CD14-positive monocyte (primary cell): Measurements from ENCODE around the gene CCDC33. TPM values are rescaled to one million over a fixed set of nuclear protein-coding genes. Genes with fewer than 3 reads are reported as not detected.

Experiments used
- DNase-seq, 3 donors: peaks; one replicate each; pipeline ENCODE4 v3.0.0-alpha.2; 2011 to 2022
- H2AFZ ChIP-seq: 2 replicates; pipeline ENCODE4 v1.6.0; 2012; ENCODE audit warnings: mild to moderate bottlenecking, low read depth, low read length, inconsistent platforms; ENCODE audit not compliant: insufficient read depth, poor library complexity, severe bottlenecking
- H3K27ac ChIP-seq, 2 donors: 1 replicate in 1 of 2; 2 replicates in 1 of 2; pipeline ENCODE4 v1.5.1; 2012 to 2013; ENCODE audit warnings: low read length in 2 of 2, control low read depth in 1 of 2, inconsistent platforms in 1 of 2, low read depth in 1 of 2, mild to moderate bottlenecking in 1 of 2
- H3K27me3 ChIP-seq, 2 donors: one replicate each; pipeline versions ENCODE4 v1.6.0 to v1.6.1; 2011 to 2013; ENCODE audit warnings: low read length in 2 of 2; ENCODE audit not compliant: control insufficient read depth in 2 of 2, insufficient read depth in 2 of 2
- H3K36me3 ChIP-seq, 2 donors: replicated peaks in 1 of 2; 1 replicate in 1 of 2; 2 replicates in 1 of 2; pipeline versions ENCODE4 v1.5.1 to v1.6.1; 2012 to 2013; ENCODE audit warnings: low read length in 2 of 2, control low read depth in 1 of 2, inconsistent platforms in 1 of 2, mild to moderate bottlenecking in 1 of 2; ENCODE audit not compliant: insufficient read depth in 2 of 2, control insufficient read depth in 1 of 2
- H3K4me1 ChIP-seq, 2 donors: 1 replicate in 1 of 2; 2 replicates in 1 of 2; pipeline versions ENCODE4 v1.5.1 to v1.6.1; 2012 to 2013; ENCODE audit warnings: low read length in 2 of 2, control low read depth in 1 of 2, inconsistent platforms in 1 of 2, mild to moderate bottlenecking in 1 of 2, moderate library complexity in 1 of 2; ENCODE audit not compliant: insufficient read depth in 2 of 2, control insufficient read depth in 1 of 2
- H3K4me2 ChIP-seq: replicated peaks from 2 replicates; pipeline ENCODE3; 2012; ENCODE audit warnings: low read length, moderate library complexity, mild to moderate bottlenecking; ENCODE audit not compliant: poor library complexity, severe bottlenecking; ENCODE audit errors: extremely low read depth
- H3K4me3 ChIP-seq, 3 experiments: fragments of 200-600 bp in 1 of 3; sonication (generic) in 1 of 3; replicated peaks in 1 of 3; 1 replicate in 2 of 3; 2 replicates in 1 of 3; pipeline ENCODE4 v1.5.1; 2011 to 2013; ENCODE audit warnings: low read length in 3 of 3, mild to moderate bottlenecking in 3 of 3, control low read depth in 2 of 3, low read depth in 2 of 3, inconsistent platforms in 1 of 3, moderate library complexity in 1 of 3
- H3K79me2 ChIP-seq: 2 replicates; pipeline ENCODE4 v1.6.0; 2012; ENCODE audit warnings: mild to moderate bottlenecking, control low read depth, inconsistent platforms, low read length, moderate library complexity; ENCODE audit not compliant: insufficient read depth
- H3K9ac ChIP-seq: 2 replicates; pipeline ENCODE4 v1.6.0; 2017; ENCODE audit warnings: low read length, mild to moderate bottlenecking; ENCODE audit not compliant: insufficient read depth, poor library complexity, severe bottlenecking
- H3K9me3 ChIP-seq, 2 donors: replicated peaks in 1 of 2; 1 replicate in 1 of 2; 2 replicates in 1 of 2; pipeline versions ENCODE4 v1.5.1 to v1.6.1; 2012 to 2013; ENCODE audit warnings: low read length in 2 of 2, control low read depth in 1 of 2; ENCODE audit not compliant: control insufficient read depth in 1 of 2, insufficient read depth in 1 of 2
- H4K20me1 ChIP-seq: 2 replicates; pipeline ENCODE4 v1.6.0; 2012; ENCODE audit warnings: mild to moderate bottlenecking, low read length, control low read depth, moderate library complexity; ENCODE audit not compliant: insufficient read depth
- H3K27ac Mint-ChIP-seq, 7 donors: one replicate each; pipeline ENCODE4 v1.8.0; 2020; ENCODE audit warnings: mild to moderate bottlenecking in 7 of 7, mixed read lengths in 7 of 7, moderate library complexity in 6 of 7, inconsistent platforms in 2 of 7
- H3K27me3 Mint-ChIP-seq, 3 donors: one replicate each; pipeline ENCODE4 v1.8.0; 2021 to 2022; ENCODE audit warnings: low read depth in 3 of 3, mild to moderate bottlenecking in 3 of 3, mixed read lengths in 3 of 3, moderate library complexity in 3 of 3, inconsistent platforms in 1 of 3
- H3K36me3 Mint-ChIP-seq, 2 donors: one replicate each; pipeline ENCODE4 v1.8.0; 2020; ENCODE audit warnings: mixed read lengths in 2 of 2, inconsistent platforms in 1 of 2, mild to moderate bottlenecking in 1 of 2
- H3K4me1 Mint-ChIP-seq: one replicate; pipeline ENCODE4 v1.8.0; 2020; ENCODE audit warnings: mild to moderate bottlenecking, mixed read lengths
- H3K4me3 Mint-ChIP-seq, 2 donors: one replicate each; pipeline ENCODE4 v1.8.0; 2020; ENCODE audit warnings: mild to moderate bottlenecking in 2 of 2, mixed read lengths in 2 of 2, moderate library complexity in 1 of 2
- H3K9me3 Mint-ChIP-seq, 7 donors: one replicate each; pipeline ENCODE4 v1.8.0; 2020 to 2022; ENCODE audit warnings: mixed read lengths in 7 of 7, mild to moderate bottlenecking in 6 of 7, moderate library complexity in 6 of 7, inconsistent platforms in 2 of 7
- CTCF ChIP-seq: fragments of 200-600 bp; IDR thresholded peaks from one replicate; pipeline ENCODE4 v1.8.0; 2022; ENCODE audit warnings: antibody characterized with exemption, mild to moderate bottlenecking
- WGBS: methylation state at CpG from one replicate; pipeline ENCODE4 v1.1.5; 2013; ENCODE audit warnings: missing lambda C conversion rate; ENCODE audit not compliant: insufficient coverage; 5-methylcytosine and 5-hydroxymethylcytosine counted together
- intact Hi-C, 2 donors: fragments of 100-400 bp; cut with micrococcal nuclease; formaldehyde crosslinking; loops; one replicate each; pipeline versions ENCODE4 v1.15.0 to v1.15.1; 2023
- polyA plus RNA-seq, 3 donors: library from polyadenylated mRNA; depleted of rRNA in 1 of 3; unstranded in 2 of 3; stranded (reverse) in 1 of 3; fragments of 300-500 nt in 2 of 3; fragments of >200 nt in 1 of 3; fragmentation: Illumina TruSeq in 2 of 3; gene quantifications; 1 replicate in 2 of 3; 2 replicates in 1 of 3; pipeline ENCODE4 v1.2.3, GENCODE V29; 2012 to 2021

CCDC33 gene
- polyA plus RNA-seq, 3 donors, result not detected

- no peaks in the 10 kb centered on the region for H3K36me3 ChIP-seq
- H3K27me3 Mint-ChIP-seq, result peaks cover 2 to 14% (median 8%) of the 10 kb centered on the region in 3 donors
- H3K4me3 ChIP-seq, result no peak overlapping the region
- no peaks in the 10 kb centered on the region for H3K27me3 ChIP-seq
- H3K9me3 Mint-ChIP-seq, result no peaks in the 10 kb centered on the region
- intact Hi-C loops, result no loop called here
- no peak overlapping the region for H3K4me3 Mint-ChIP-seq
- H4K20me1 ChIP-seq, result no peaks in the 10 kb centered on the region
- no peak for DNase-seq
- H3K4me1 ChIP-seq, result no peaks in the 10 kb centered on the region
- H3K9me3 ChIP-seq, result no peaks in the 10 kb centered on the region
- H3K4me1 Mint-ChIP-seq, result no peaks in the 10 kb centered on the region
- no peaks in the 10 kb centered on the region for H3K79me2 ChIP-seq
- no peak overlapping the region for H3K4me2 ChIP-seq
- H2AFZ ChIP-seq, result no peak overlapping the region
- TF ChIP-seq CTCF, result no peak
- H3K36me3 Mint-ChIP-seq, result no peaks in the 10 kb centered on the region
- H3K27ac ChIP-seq, result no peak overlapping the region
- H3K27ac Mint-ChIP-seq, result no peak overlapping the region
- WGBS, result 93% methylated on average over 9 of the region's 9 CpGs
- H3K9ac ChIP-seq, result no peak overlapping the region
These were observed 23.6 kb upstream of the CCDC33 start for GRCh38 chr15:74212494-74212893.

DNA sequence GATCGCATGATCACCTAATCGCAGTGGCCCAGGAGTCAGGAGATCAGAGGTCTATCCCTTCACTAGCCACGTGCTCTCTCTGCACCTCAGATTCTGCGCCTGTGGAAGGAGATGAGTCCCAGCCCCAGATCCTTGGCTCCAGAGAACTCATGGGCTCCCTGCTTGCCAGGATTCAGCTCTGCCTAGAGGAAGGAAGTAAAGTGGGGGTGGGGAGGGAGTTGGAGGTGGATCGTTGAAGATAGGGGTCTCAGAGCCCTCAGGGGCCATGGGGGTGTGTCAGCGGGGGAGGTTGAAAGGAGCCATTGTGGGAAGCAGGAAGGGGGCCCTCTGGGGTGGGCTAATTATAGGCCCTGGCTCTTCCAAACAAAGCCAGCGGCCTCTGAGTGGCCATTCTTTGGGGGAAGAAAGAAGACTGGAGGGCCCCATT, 22.3 kb upstream of the CCDC33 start:
- no peaks in the 10 kb centered on the region for H3K79me2 ChIP-seq
- H3K27me3 ChIP-seq, result no peaks in the 10 kb centered on the region
- H3K36me3 Mint-ChIP-seq, result no peaks in the 10 kb centered on the region
- no peaks in the 10 kb centered on the region for H3K4me1 ChIP-seq
- H3K9ac ChIP-seq, result no peak overlapping the region
- no peak overlapping the region for H3K4me2 ChIP-seq
- H3K27ac ChIP-seq, result no peak overlapping the region
- no peak overlapping the region for H3K27ac Mint-ChIP-seq
- H3K27me3 Mint-ChIP-seq, result peaks cover 3 to 10% (median 7%) of the 10 kb centered on the region in 3 donors
- no peaks in the 10 kb centered on the region for H4K20me1 ChIP-seq
- H3K4me3 ChIP-seq, result no peak overlapping the region
- DNase-seq, result no peak
- no peaks in the 10 kb centered on the region for H3K9me3 ChIP-seq
- TF ChIP-seq CTCF, result no peak
- H3K4me3 Mint-ChIP-seq, result no peak overlapping the region
- H3K9me3 Mint-ChIP-seq, result no peaks in the 10 kb centered on the region
- H2AFZ ChIP-seq, result no peak overlapping the region
- intact Hi-C loops, result no loop called here
- 100% methylated on average over 2 of the region's 7 CpGs for WGBS
- no peaks in the 10 kb centered on the region for H3K4me1 Mint-ChIP-seq
- no peaks in the 10 kb centered on the region for H3K36me3 ChIP-seq
